ENCODE data around the gene PLXNA4.
A peak's percentile ranks its signal among the peaks of the same experiment; 100 is the strongest.

PLXNA4 gene, protein sequence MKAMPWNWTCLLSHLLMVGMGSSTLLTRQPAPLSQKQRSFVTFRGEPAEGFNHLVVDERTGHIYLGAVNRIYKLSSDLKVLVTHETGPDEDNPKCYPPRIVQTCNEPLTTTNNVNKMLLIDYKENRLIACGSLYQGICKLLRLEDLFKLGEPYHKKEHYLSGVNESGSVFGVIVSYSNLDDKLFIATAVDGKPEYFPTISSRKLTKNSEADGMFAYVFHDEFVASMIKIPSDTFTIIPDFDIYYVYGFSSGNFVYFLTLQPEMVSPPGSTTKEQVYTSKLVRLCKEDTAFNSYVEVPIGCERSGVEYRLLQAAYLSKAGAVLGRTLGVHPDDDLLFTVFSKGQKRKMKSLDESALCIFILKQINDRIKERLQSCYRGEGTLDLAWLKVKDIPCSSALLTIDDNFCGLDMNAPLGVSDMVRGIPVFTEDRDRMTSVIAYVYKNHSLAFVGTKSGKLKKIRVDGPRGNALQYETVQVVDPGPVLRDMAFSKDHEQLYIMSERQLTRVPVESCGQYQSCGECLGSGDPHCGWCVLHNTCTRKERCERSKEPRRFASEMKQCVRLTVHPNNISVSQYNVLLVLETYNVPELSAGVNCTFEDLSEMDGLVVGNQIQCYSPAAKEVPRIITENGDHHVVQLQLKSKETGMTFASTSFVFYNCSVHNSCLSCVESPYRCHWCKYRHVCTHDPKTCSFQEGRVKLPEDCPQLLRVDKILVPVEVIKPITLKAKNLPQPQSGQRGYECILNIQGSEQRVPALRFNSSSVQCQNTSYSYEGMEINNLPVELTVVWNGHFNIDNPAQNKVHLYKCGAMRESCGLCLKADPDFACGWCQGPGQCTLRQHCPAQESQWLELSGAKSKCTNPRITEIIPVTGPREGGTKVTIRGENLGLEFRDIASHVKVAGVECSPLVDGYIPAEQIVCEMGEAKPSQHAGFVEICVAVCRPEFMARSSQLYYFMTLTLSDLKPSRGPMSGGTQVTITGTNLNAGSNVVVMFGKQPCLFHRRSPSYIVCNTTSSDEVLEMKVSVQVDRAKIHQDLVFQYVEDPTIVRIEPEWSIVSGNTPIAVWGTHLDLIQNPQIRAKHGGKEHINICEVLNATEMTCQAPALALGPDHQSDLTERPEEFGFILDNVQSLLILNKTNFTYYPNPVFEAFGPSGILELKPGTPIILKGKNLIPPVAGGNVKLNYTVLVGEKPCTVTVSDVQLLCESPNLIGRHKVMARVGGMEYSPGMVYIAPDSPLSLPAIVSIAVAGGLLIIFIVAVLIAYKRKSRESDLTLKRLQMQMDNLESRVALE (N-terminal part only)

GRCh38 chr7:132575982-132576720 lies at the start of gene PLXNA4:
Gene PLXNA4 (minus strand): TSS chr7:132576470. CDS start chr7:132508693, 67,777 bp downstream.
- Histone ChIP-seq H2AFZ (ENCODE audit: low read length, unreplicated experiment) (no peak within 1 kb of the TSS), H3K4me1 (ENCODE audit: control insufficient read depth, insufficient read depth, low read length, unreplicated experiment) (no peaks in the 10 kb centered on the region), H3K27me3 (ENCODE audit: insufficient read depth, low read length) (peaks cover 77% of the 10 kb centered on the region), H3K79me2 (ENCODE audit: control insufficient read depth, insufficient read depth, low read length, unreplicated experiment) (no peaks in the 10 kb centered on the region), H3K4me3 (ENCODE audit: low read depth, low read length) (peak within 1 kb of the TSS; percentile 54), H3K36me3 (ENCODE audit: insufficient read depth, low read length) (no peaks in the 10 kb centered on the region), H3K27ac (ENCODE audit: low read depth, low read length) (no peak within 1 kb of the TSS)

DNA sequence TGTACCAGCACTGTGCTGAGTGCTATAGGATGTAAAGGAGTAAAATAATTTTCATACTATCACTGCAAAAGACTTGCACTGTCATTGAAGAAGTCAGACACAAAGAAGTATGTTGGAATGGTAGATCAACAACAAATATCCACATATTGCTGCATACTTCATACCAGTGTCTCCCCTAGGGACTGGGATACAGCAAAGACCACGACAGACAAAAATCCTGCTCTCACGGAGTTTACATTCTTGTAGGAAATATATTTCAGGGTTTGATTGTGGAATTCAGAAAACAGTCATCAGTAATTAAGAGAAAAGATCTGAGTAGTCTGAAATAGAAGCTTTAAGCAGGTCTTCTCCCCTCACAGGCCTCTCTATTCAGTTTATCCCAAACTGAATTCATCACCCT lies 49.4 kb upstream of the PLXNA4 start:
- Histone ChIP-seq H3K36me3 (ENCODE audit: insufficient read depth, low read length) (no peaks in the 10 kb centered on the region), H3K27ac (ENCODE audit: low read depth, low read length) (no peak overlapping the region), H3K27me3 (ENCODE audit: insufficient read depth, low read length) (peaks cover 27% of the 10 kb centered on the region)

DNA sequence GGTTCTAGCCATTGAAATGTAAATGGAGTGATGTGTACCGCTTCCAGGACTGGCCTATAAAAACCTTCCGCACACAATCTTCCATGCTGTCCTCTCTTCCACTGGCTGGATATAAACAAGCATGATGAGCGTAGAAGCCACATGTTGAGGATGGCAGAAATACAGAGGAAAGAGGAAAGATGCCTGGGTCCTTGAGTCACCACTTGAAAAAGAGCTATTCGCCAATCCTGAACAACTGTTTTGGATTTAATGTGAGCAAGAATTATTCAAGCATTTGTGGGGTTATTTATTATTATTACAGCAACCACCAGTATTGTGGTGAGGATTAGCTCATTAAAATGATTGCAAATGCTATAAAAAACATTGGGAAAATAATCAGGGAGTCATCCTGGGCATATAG lies 45.8 kb upstream of the PLXNA4 start:
- Histone ChIP-seq H2AFZ (ENCODE audit: low read length, unreplicated experiment) (no peak overlapping the region), H3K36me3 (ENCODE audit: insufficient read depth, low read length) (no peaks in the 10 kb centered on the region), H3K27me3 (ENCODE audit: insufficient read depth, low read length) (peaks cover 16% of the 10 kb centered on the region; the same call in 1 of the 2 replicates), H3K79me2 (ENCODE audit: control insufficient read depth, insufficient read depth, low read length, unreplicated experiment) (no peaks in the 10 kb centered on the region), H3K4me3 (ENCODE audit: low read depth, low read length) (no peak overlapping the region), H3K4me1 (ENCODE audit: control insufficient read depth, insufficient read depth, low read length, unreplicated experiment) (peaks cover 5% of the 10 kb centered on the region), H3K27ac (ENCODE audit: low read depth, low read length) (no peak overlapping the region)

More for the DNA sequence above, 49.4 kb upstream of the PLXNA4 start:
- Histone ChIP-seq H3K79me2 (ENCODE audit: control insufficient read depth, insufficient read depth, low read length, unreplicated experiment) (no peaks in the 10 kb centered on the region), H2AFZ (ENCODE audit: low read length, unreplicated experiment) (no peak overlapping the region), H3K4me1 (ENCODE audit: control insufficient read depth, insufficient read depth, low read length, unreplicated experiment) (no peaks in the 10 kb centered on the region), H3K4me3 (ENCODE audit: low read depth, low read length) (no peak overlapping the region)

GRCh38 chr7:132619967-132620366 lies 43.7 kb upstream of the PLXNA4 start:
- H3K4me1 ChIP-seq (ENCODE audit: control insufficient read depth, insufficient read depth, low read length, unreplicated experiment), result peaks cover 5% of the 10 kb centered on the region
- H3K36me3 ChIP-seq (ENCODE audit: insufficient read depth, low read length), result no peaks in the 10 kb centered on the region
- H3K27ac ChIP-seq (ENCODE audit: low read depth, low read length), result no peak overlapping the region
- no peaks in the 10 kb centered on the region for H3K79me2 ChIP-seq (ENCODE audit: control insufficient read depth, insufficient read depth, low read length, unreplicated experiment)
- no peak overlapping the region for H2AFZ ChIP-seq (ENCODE audit: low read length, unreplicated experiment)
- peaks cover 9% of the 10 kb centered on the region; the same call in 1 of the 2 replicates for H3K27me3 ChIP-seq (ENCODE audit: insufficient read depth, low read length)
- no peak overlapping the region for H3K4me3 ChIP-seq (ENCODE audit: low read depth, low read length)

DNA sequence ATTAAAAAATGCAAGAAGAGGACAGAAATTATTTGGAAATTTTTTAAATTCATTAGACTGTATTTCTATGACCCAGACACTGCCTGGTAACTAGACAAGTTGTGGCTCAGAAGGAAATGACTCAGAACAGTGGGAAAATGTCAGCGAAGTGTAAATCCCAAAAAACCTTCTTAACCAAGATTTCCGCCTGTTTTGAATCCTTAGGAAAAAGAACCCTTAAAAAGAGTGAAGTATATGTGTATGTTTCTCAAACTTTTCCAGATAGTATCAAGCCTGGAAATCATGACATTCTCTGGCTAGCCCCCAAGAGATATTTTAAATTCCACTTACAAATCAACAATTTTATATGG lies 42.7 kb upstream of the PLXNA4 start:
- H2AFZ ChIP-seq (ENCODE audit: low read length, unreplicated experiment), result peak overlapping the region; percentile 32
- H3K4me1 ChIP-seq (ENCODE audit: control insufficient read depth, insufficient read depth, low read length, unreplicated experiment), result peaks cover 5% of the 10 kb centered on the region
- H3K79me2 ChIP-seq (ENCODE audit: control insufficient read depth, insufficient read depth, low read length, unreplicated experiment), result no peaks in the 10 kb centered on the region
- no peak overlapping the region for H3K4me3 ChIP-seq (ENCODE audit: low read depth, low read length)
- 0 out of 2 replicates have a peak, but pooled peaks cover 4% of the 10 kb centered on the region for H3K27me3 ChIP-seq (ENCODE audit: insufficient read depth, low read length)
- no peak overlapping the region for H3K27ac ChIP-seq (ENCODE audit: low read depth, low read length)
- no peaks in the 10 kb centered on the region for H3K36me3 ChIP-seq (ENCODE audit: insufficient read depth, low read length)

DNA sequence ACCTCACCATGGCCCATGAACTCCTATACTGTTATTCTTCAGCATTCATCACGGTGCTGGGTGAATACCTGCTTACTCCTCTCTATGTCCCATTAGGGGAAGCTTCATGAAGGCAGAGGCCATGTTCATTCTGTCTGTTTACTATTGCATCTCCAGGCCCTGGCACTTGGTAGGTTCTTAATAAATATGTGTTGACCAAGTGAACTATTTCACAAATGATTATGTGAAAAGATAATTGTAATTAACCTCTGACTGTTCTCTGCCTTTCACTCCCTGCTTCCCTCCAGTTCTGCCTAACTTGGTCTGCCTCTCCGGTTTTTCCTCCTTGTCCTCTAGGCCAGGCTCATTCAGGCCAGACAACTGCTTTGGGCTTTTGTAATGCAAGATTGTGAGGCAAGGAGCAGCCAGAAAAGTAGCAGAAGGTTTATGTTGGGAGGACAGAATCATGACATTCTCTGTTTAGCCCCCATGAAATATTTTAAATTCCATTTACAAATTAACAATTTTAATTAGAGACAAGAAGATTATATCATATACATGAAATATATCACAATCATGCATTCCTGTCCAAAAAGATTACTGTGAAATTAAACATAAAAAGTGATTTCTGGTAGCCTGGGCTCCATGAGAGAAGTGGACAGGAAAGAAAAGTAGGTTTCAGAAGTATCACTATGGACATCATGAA lies 42.1 kb upstream of the PLXNA4 start:
- H3K4me1 ChIP-seq (ENCODE audit: control insufficient read depth, insufficient read depth, low read length, unreplicated experiment), result peaks cover 5% of the 10 kb centered on the region
- no peak overlapping the region for H2AFZ ChIP-seq (ENCODE audit: low read length, unreplicated experiment)
- no peaks in the 10 kb centered on the region for H3K27me3 ChIP-seq (ENCODE audit: insufficient read depth, low read length)
- H3K36me3 ChIP-seq (ENCODE audit: insufficient read depth, low read length), result no peaks in the 10 kb centered on the region
- no peak overlapping the region for H3K4me3 ChIP-seq (ENCODE audit: low read depth, low read length)
- H3K79me2 ChIP-seq (ENCODE audit: control insufficient read depth, insufficient read depth, low read length, unreplicated experiment), result no peaks in the 10 kb centered on the region
- no peak overlapping the region for H3K27ac ChIP-seq (ENCODE audit: low read depth, low read length)

GRCh38 chr7:132614428-132615318 lies 38.4 kb upstream of the PLXNA4 start:
- H3K27ac ChIP-seq (ENCODE audit: low read depth, low read length), result no peak overlapping the region
- peak overlapping the region; percentile 54 for H3K4me3 ChIP-seq (ENCODE audit: low read depth, low read length)
- H3K27me3 ChIP-seq (ENCODE audit: insufficient read depth, low read length), result peaks cover 12% of the 10 kb centered on the region
- H3K4me1 ChIP-seq (ENCODE audit: control insufficient read depth, insufficient read depth, low read length, unreplicated experiment), result peaks cover 5% of the 10 kb centered on the region
- no peaks in the 10 kb centered on the region for H3K79me2 ChIP-seq (ENCODE audit: control insufficient read depth, insufficient read depth, low read length, unreplicated experiment)
- no peaks in the 10 kb centered on the region for H3K36me3 ChIP-seq (ENCODE audit: insufficient read depth, low read length)
- H2AFZ ChIP-seq (ENCODE audit: low read length, unreplicated experiment), result peak overlapping the region; percentile 93

DNA sequence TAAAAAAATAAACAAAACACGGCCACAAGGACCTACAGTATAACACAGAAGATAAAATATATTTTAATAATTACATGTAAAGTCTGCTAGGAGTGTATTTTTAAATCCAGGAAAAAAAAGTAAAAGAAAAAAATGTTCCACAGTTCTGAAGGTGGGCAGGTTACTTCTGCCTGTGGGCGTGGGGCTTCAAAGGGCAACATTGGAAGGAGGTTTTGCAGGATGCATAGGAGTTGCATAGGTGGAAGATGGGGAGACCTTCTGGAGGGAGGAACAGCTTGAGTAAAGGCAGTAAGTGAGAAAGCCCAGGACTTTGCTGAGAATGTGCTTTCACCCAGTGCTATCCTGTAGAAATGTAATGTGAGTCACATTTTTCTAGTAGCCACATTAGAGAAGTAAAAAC lies 37.5 kb upstream of the PLXNA4 start:
- no peak overlapping the region for H2AFZ ChIP-seq (ENCODE audit: low read length, unreplicated experiment)
- H3K4me3 ChIP-seq (ENCODE audit: low read depth, low read length), result no peak overlapping the region
- H3K27ac ChIP-seq (ENCODE audit: low read depth, low read length), result no peak overlapping the region
- H3K4me1 ChIP-seq (ENCODE audit: control insufficient read depth, insufficient read depth, low read length, unreplicated experiment), result no peaks in the 10 kb centered on the region
- no peaks in the 10 kb centered on the region for H3K79me2 ChIP-seq (ENCODE audit: control insufficient read depth, insufficient read depth, low read length, unreplicated experiment)
- H3K27me3 ChIP-seq (ENCODE audit: insufficient read depth, low read length), result peaks cover 12% of the 10 kb centered on the region
- no peaks in the 10 kb centered on the region for H3K36me3 ChIP-seq (ENCODE audit: insufficient read depth, low read length)

DNA sequence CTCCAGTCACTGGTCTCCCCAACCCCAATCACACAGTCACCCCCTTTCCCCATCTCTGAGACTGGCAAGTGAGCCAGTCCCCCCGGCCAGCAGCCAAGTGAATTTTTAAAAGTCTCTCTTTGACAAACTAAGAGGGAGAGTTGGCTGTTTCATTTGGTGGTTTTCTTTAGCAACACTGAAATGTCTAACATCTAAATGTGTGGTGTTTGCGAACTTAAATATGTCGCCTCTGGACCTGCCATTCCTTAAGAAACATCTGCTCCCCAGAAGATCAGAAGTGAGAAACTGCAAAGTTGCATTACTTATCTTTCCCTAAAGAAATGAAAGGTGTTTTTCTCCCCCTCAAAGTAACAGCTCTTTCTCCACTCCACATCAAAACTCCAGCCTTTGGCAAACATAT lies 34.7 kb upstream of the PLXNA4 start:
- Histone ChIP-seq H3K27ac (ENCODE audit: low read depth, low read length) (no peak overlapping the region), H3K4me1 (ENCODE audit: control insufficient read depth, insufficient read depth, low read length, unreplicated experiment) (no peaks in the 10 kb centered on the region), H3K4me3 (ENCODE audit: low read depth, low read length) (no peak overlapping the region), H3K79me2 (ENCODE audit: control insufficient read depth, insufficient read depth, low read length, unreplicated experiment) (no peaks in the 10 kb centered on the region), H2AFZ (ENCODE audit: low read length, unreplicated experiment) (no peak overlapping the region), H3K27me3 (ENCODE audit: insufficient read depth, low read length) (peaks cover 17% of the 10 kb centered on the region), H3K36me3 (ENCODE audit: insufficient read depth, low read length) (no peaks in the 10 kb centered on the region)
